Measurements from ENCODE around the gene ZNF444. TPM values are rescaled to one million over a fixed set of nuclear protein-coding genes. Genes with fewer than 3 reads are reported as not detected.
A peak's percentile ranks its signal among the peaks of the same experiment; 100 is the strongest.

Gene ZNF444
- polyA plus RNA-seq, 3 donors = 2.7 to 6.9 (median 3.5) TPM

DNA sequence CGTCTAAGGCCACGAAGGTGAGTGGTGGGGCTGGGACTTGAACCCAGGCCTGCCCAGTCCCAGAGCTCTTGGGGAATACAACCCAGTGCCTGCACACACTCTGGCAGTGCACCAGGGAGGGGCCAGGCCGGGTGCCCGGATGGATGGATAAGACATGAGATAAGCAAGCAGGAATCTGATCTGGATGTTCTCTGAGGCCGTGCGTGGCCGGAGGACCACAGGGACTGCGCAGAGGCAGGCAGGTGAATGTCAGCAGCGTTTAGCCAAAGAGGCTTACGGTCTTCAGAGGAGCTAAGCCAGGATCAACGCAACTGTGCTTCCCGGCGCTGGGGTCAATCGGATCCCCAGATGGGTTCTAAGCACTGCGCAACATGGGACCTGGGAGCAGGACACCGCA is 21.5 kb upstream of the ZNF444 start:
- DNase-seq = no peak
- Histone ChIP-seq H3K9me3 (replicated peaks in 1 of 2; ENCODE audit: control insufficient read depth in 1 of 2, insufficient read depth in 1 of 2, low read length in 2 of 2) (no peaks in the 10 kb centered on the region), H3K27ac (ENCODE audit: low read depth in 1 of 2, low read length in 2 of 2) (peak overlapping the region; percentile 95 to 96), H4K20me1 (ENCODE audit: insufficient read depth, low read length) (peaks cover 56% of the 10 kb centered on the region), H3K36me3 (replicated peaks in 1 of 2; ENCODE audit: control insufficient read depth in 1 of 2, insufficient read depth in 2 of 2, low read length in 2 of 2) (peaks cover 0 to 20% of the 10 kb centered on the region in 2 donors), H3K27me3 (ENCODE audit: control insufficient read depth in 2 of 2, insufficient read depth in 2 of 2, low read length in 2 of 2) (no peaks in the 10 kb centered on the region), H2AFZ (ENCODE audit: insufficient read depth, low read depth, low read length, poor library complexity, severe bottlenecking) (no peak overlapping the region), H3K4me2 (replicated peaks; ENCODE audit: extremely low read depth, low read length, poor library complexity, severe bottlenecking) (peak overlapping the region; percentile 79), H3K79me2 (ENCODE audit: insufficient read depth, low read length) (peaks cover 58% of the 10 kb centered on the region), H3K4me3 (replicated peaks in 1 of 3; ENCODE audit: low read depth in 2 of 3, low read length in 3 of 3) (peak overlapping the region; percentile 48 to 80 (median 59)), H3K4me1 (ENCODE audit: control insufficient read depth in 1 of 2, insufficient read depth in 2 of 2, low read length in 2 of 2) (peaks cover 35 to 58% of the 10 kb centered on the region in 2 donors), H3K9ac (ENCODE audit: insufficient read depth, low read length, poor library complexity, severe bottlenecking) (peak overlapping the region; percentile 92)
- peak overlapping the region; percentile 93 to 98 (median 96) for H3K27ac Mint-ChIP-seq
- WGBS (ENCODE audit: insufficient coverage) = 44% methylated on average over 15 of the region's 16 CpGs
- H3K9me3 Mint-ChIP-seq = peaks cover 0 to 3% (median 0%) of the 10 kb centered on the region in 7 donors
- TF ChIP-seq, protein P1, sequence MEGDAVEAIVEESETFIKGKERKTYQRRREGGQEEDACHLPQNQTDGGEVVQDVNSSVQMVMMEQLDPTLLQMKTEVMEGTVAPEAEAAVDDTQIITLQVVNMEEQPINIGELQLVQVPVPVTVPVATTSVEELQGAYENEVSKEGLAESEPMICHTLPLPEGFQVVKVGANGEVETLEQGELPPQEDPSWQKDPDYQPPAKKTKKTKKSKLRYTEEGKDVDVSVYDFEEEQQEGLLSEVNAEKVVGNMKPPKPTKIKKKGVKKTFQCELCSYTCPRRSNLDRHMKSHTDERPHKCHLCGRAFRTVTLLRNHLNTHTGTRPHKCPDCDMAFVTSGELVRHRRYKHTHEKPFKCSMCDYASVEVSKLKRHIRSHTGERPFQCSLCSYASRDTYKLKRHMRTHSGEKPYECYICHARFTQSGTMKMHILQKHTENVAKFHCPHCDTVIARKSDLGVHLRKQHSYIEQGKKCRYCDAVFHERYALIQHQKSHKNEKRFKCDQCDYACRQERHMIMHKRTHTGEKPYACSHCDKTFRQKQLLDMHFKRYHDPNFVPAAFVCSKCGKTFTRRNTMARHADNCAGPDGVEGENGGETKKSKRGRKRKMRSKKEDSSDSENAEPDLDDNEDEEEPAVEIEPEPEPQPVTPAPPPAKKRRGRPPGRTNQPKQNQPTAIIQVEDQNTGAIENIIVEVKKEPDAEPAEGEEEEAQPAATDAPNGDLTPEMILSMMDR (IDR thresholded peaks at IDR 0.05) = no peak
- intact Hi-C loops (cut with micrococcal nuclease) = no loop called here
- peak overlapping the region; percentile 84 to 92 for H3K4me3 Mint-ChIP-seq
- peaks cover 14 to 36% of the 10 kb centered on the region in 2 donors for H3K36me3 Mint-ChIP-seq
- H3K27me3 Mint-ChIP-seq (ENCODE audit: low read depth in 3 of 3) = no peaks in the 10 kb centered on the region
- peaks cover 50% of the 10 kb centered on the region for H3K4me1 Mint-ChIP-seq

- H3K27me3 Mint-ChIP-seq (ENCODE audit: low read depth in 3 of 3) = no peaks in the 10 kb centered on the region
- intact Hi-C loops (cut with micrococcal nuclease) = loop anchor here (1.0 to 2.0 kb wide), 3 partner anchors 9 to 195 kb away; partner anchors contain the start of genes ZNF444 (in 2 of the 2) and ZSCAN5A (in 1 of the 2)
- no peak for DNase-seq
- peaks cover 0 to 20% of the 10 kb centered on the region in 2 donors for H3K36me3 ChIP-seq (replicated peaks in 1 of 2; ENCODE audit: control insufficient read depth in 1 of 2, insufficient read depth in 2 of 2, low read length in 2 of 2)
- H3K4me1 Mint-ChIP-seq = peaks cover 45% of the 10 kb centered on the region
- peak overlapping the region; percentile 48 to 80 (median 59) for H3K4me3 ChIP-seq (replicated peaks in 1 of 3; ENCODE audit: low read depth in 2 of 3, low read length in 3 of 3)
- no peaks in the 10 kb centered on the region for H3K9me3 ChIP-seq (replicated peaks in 1 of 2; ENCODE audit: control insufficient read depth in 1 of 2, insufficient read depth in 1 of 2, low read length in 2 of 2)
- peaks cover 52% of the 10 kb centered on the region for H4K20me1 ChIP-seq (ENCODE audit: insufficient read depth, low read length)
- WGBS (ENCODE audit: insufficient coverage) = 14% methylated on average over 5 of the region's 8 CpGs
- H3K4me1 ChIP-seq (ENCODE audit: control insufficient read depth in 1 of 2, insufficient read depth in 2 of 2, low read length in 2 of 2) = peaks cover 32 to 54% of the 10 kb centered on the region in 2 donors
- peaks cover 53% of the 10 kb centered on the region for H3K79me2 ChIP-seq (ENCODE audit: insufficient read depth, low read length)
- H3K27ac Mint-ChIP-seq = peak overlapping the region; percentile 93 to 98 (median 96)
- H3K4me3 Mint-ChIP-seq = peak overlapping the region; percentile 84 to 92
- H2AFZ ChIP-seq (ENCODE audit: insufficient read depth, low read depth, low read length, poor library complexity, severe bottlenecking) = no peak overlapping the region
- H3K4me2 ChIP-seq (replicated peaks; ENCODE audit: extremely low read depth, low read length, poor library complexity, severe bottlenecking) = peak overlapping the region; percentile 79
- peaks cover 0 to 3% (median 0%) of the 10 kb centered on the region in 7 donors for H3K9me3 Mint-ChIP-seq
- H3K9ac ChIP-seq (ENCODE audit: insufficient read depth, low read length, poor library complexity, severe bottlenecking) = peak overlapping the region; percentile 92
- H3K27ac ChIP-seq (ENCODE audit: low read depth in 1 of 2, low read length in 2 of 2) = peak overlapping the region; percentile 95 to 96
- TF ChIP-seq, protein P1 (IDR thresholded peaks at IDR 0.05) = no peak
- peaks cover 11 to 32% of the 10 kb centered on the region in 2 donors for H3K36me3 Mint-ChIP-seq
- H3K27me3 ChIP-seq (ENCODE audit: control insufficient read depth in 2 of 2, insufficient read depth in 2 of 2, low read length in 2 of 2) = no peaks in the 10 kb centered on the region
Measured at GRCh38 chr19:56120002-56120370, 21.1 kb upstream of the ZNF444 start.
